NCI-H2081 (cell line): Measurements from ENCODE around the gene CKM.
"Not testable (repeated sequence)": the region's sequence is repeated elsewhere in the genome, so short reads cannot be mapped to it uniquely, and the experiment has no call there.

Experiments
- DNase-seq, 2 experiments: peaks; one replicate each; lab custom pipeline; 2025; lab: John Stamatoyannopoulos, UW

CKM gene

GRCh38 chr19:45320997-45321775 lies 1.5 kb downstream of the CKM start:
- no peak for DNase-seq

- DNase-seq: no peak
Observed at GRCh38 chr19:45315304-45315703, 7.4 kb downstream of the CKM start.

- DNase-seq: no peak
Observed at GRCh38 chr19:45314708-45315245, 7.9 kb downstream of the CKM start.

GRCh38 chr19:45312285-45312684 lies 10.4 kb downstream of the CKM start:
- not testable (repeated sequence) for DNase-seq

- no peak for DNase-seq
Observed at GRCh38 chr19:45311621-45312020, 11.1 kb downstream of the CKM start.

- not testable (repeated sequence) for DNase-seq
Observed at GRCh38 chr19:45309322-45309721, 13.4 kb downstream of the CKM start.

- no peak for DNase-seq
Observed at GRCh38 chr19:45307361-45307760, 15.3 kb downstream of the CKM start.

- no peak for DNase-seq
Observed at GRCh38 chr19:45306518-45307027, 16.1 kb downstream of the CKM start.

GRCh38 chr19:45306040-45306439 lies 16.6 kb downstream of the CKM start:
- DNase-seq: no peak

- no peak for DNase-seq
Observed at GRCh38 chr19:45305421-45305820, 17.3 kb downstream of the CKM start.

GRCh38 chr19:45305007-45305406 lies 17.7 kb downstream of the CKM start:
- DNase-seq: no peak

- DNase-seq: no peak
Observed at GRCh38 chr19:45304141-45304926, 18.3 kb downstream of the CKM start.

- DNase-seq: no peak
Observed at GRCh38 chr19:45303269-45304060, 19.2 kb downstream of the CKM start.

GRCh38 chr19:45302416-45302815 lies 20.3 kb downstream of the CKM start:
- no peak for DNase-seq

GRCh38 chr19:45299719-45300118 lies 23.0 kb downstream of the CKM start:
- no peak for DNase-seq

GRCh38 chr19:45298264-45298663 lies 24.4 kb downstream of the CKM start:
- no peak for DNase-seq

- DNase-seq: no peak
Observed at GRCh38 chr19:45297674-45298073, 25.0 kb downstream of the CKM start.

GRCh38 chr19:45296355-45296754 lies 26.3 kb downstream of the CKM start:
- DNase-seq: no peak

- no peak for DNase-seq
Observed at GRCh38 chr19:45295873-45296272, 26.8 kb downstream of the CKM start.

- DNase-seq: no peak
Observed at GRCh38 chr19:45294291-45295029, 28.2 kb downstream of the CKM start.

- no peak for DNase-seq
Observed at GRCh38 chr19:45293682-45294081, 29.0 kb downstream of the CKM start.
